ENCODE measurements around the gene NEU1.

GRCh38 chr6:31905041-31905440 is 42.4 kb upstream of the NEU1 start:
- TF ChIP-seq CTCF (conservative IDR thresholded peaks at IDR 0.05; ENCODE audit: low read length) (no peak), EZH2phosphoT487 (IDR thresholded peaks at IDR 0.05; ENCODE audit: borderline replicate concordance, low read depth, low read length) (no peak)

All from OCI-LY7 (cell line).